GM19463 (cell line): ENCODE data around the gene RPGRIP1L.

ENCODE experiments used
- ATAC-seq: cut with Tn5 transposase; IDR thresholded peaks from one replicate; pipeline ENCODE4 v1.9.1; 2021; ENCODE audit warnings: mild to moderate bottlenecking, moderate library complexity; ENCODE audit not compliant: unreplicated experiment

RPGRIP1L gene

DNA sequence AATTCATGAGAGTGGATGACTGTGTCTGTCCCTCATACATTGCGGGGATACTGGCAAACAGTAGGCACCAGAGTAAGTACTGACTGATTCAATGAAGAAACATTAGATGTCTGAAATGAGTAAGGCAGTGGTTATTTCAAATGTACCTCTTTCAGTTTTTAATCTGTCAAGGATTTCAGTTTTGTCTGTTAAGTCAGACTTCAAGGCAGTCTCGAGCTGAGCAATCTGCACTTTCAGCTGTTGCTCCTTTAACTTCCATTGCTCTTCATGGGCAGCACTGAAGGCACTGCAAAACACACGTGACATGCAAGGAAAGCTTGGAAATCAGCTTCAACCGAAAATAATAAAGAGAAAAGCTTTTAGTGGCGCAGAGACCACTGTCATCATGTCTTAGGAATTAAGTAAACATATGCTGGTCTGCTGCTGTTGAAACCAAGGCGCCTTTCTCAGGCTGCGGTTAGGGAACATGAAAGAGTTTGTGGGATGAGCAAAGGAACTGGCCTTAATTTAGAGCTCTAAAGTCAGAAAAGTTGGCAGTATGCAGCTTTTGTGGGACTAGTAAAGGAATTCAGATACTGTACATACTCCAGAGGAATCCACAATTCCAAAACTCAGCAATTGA is 38.8 kb downstream of the RPGRIP1L start:
- ATAC-seq = no peak

GRCh38 chr16:53662072-53662471 is 41.6 kb downstream of the RPGRIP1L start:
- no peak for ATAC-seq

- no peak for ATAC-seq
Observed at GRCh38 chr16:53654946-53655345, 48.7 kb downstream of the RPGRIP1L start.

- no peak for ATAC-seq
Observed at GRCh38 chr16:53651357-53651756, 52.3 kb downstream of the RPGRIP1L start.

DNA sequence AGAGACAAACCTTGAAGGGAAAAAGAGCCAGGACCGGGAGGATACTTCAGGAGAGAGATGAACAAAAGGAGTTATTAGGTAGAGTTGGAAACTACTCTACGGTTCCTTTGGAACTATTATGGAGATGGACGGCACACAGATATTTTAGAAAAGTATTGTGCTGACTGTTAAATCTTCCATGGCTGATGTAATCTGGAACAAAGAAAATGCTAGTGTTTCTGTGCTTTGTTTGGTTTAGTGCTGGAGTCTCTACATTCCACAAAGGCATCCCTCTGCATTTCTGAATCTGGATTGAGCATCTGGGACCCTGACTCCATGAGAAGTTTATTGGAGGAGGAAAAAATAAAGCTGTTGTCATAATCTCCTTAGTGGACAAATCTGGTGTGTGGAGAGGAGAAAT is 57.2 kb downstream of the RPGRIP1L start:
- ATAC-seq = no peak

DNA sequence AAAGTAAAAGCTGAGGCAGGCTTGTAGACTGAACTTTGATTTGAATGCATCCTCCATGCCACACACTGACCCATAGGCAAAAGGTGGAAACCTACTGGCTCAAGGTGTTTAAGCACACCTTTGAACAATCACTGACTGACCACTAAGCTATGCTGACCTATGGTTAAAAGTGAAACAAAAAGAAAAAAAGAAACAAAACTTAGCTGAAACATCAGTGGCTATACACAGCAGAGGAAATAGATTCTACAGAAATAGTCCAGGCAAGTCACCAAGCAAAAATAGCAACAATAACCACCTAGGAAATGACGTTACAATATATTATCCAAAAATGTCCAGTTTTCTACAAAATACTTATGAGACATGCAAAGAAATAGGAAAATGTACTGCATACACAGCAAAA is 60.2 kb downstream of the RPGRIP1L start:
- no peak for ATAC-seq

DNA sequence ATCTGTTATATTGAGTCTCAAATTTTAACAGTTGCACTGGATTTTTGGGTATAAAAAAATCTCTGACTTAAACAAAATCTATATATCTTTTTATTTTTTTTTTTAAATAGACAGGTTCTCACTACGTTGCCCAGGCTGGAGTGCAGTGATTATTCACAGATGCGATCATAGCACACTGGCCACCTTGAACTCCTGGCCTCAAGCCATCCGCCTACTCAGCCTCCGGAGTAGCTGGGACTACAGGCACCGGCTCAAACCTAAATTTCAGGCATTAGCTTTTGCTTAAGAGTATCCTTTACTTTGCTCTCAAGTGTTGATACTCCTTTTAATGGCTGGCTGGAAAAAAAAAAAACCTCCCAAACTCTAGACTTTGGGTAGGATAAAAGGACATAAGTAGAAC is 61.6 kb downstream of the RPGRIP1L start:
- no peak for ATAC-seq

- ATAC-seq = no peak
Observed at GRCh38 chr16:53636978-53637377, 66.7 kb downstream of the RPGRIP1L start.

- ATAC-seq = no peak
Observed at GRCh38 chr16:53632526-53632925, 71.1 kb downstream of the RPGRIP1L start.

DNA sequence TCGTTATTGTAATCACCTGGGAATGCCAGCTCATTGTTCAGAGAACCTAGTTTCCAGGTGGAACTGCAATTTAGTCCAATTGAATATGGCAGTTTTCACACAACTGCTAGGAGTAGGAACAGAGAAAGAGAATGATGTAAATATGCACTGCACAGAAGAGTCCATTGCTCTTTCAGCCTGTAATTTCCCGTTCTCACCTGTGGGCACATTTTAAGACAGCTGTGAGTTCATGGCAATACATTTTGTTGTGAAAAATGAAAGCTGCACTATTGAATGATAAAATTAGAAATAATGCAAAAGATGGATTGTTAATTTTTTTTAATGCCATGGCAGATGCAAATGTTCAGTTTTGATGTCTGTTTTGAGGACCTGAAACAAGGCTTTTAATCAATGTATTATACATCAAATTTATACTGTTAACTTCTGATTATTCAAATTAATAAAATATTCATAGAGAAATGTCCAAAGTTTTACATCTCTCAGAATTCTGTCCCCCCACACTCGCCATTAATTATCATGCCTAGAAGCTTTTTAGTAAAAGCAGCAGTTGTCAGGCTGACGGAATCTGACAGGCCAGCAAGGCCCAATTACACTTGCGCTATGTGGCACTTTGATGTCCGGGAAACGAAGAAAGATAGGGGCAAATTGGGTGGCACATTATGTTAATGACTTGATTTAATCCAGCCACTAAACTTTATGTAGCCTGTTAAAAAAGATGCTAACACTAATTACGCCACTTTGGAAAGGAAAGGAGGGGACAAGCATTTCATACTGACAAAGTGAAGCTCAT is 72.2 kb downstream of the RPGRIP1L start:
- no peak for ATAC-seq

DNA sequence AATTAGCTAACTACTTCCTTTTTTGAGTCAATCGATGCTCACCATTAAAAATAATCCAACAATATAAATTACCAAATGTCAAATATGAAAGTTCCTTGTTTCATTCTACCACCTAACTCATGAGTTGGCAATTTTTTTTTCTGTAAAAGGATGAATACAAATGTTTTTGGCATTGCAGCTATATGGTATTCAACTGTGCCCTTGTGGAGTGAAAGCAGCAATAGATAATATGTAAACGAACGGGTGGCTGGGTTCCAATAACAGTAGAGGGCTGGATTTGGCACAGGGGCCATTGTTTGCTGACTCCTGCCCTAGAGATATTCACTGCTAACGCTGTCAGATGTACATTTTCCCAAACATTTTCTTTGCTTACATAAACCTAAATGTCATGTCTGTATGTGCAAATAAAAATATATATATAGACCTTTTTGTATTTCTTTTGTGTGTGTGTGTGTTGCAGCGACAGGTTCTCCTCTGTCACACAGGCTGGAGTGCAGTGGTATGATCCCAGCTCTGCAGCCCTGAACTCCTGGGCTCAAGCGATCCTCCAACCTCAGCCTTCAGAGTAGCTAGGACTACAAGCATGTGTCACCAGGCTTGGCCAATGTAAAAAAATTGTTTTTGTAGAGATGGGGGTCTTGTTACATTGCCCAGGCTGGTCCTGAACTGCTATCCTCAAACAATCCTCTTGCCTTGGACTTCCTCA is 73.9 kb downstream of the RPGRIP1L start:
- ATAC-seq = no peak

GRCh38 chr16:53629151-53629550 is 74.5 kb downstream of the RPGRIP1L start:
- ATAC-seq = no peak

DNA sequence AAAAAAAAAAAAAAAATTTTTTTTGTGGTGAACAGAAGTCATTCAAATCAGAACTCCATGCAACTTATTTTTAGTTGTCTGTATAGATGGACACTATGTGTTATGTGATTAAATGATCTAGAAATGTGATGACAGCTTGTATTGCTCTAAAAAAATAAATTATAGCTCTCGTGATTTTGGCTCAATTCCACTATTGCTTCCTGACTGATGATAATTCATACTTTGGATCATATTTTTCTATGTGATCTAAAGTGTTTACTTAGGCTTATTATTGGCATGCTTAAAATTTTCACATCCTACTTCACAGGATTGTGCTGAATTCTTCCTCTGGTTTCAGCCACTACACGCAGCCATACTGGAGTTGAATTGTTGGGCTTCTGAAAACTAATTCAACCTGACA is 76.8 kb downstream of the RPGRIP1L start:
- ATAC-seq = no peak

GRCh38 chr16:53626161-53626560 is 77.5 kb downstream of the RPGRIP1L start:
- ATAC-seq = no peak

DNA sequence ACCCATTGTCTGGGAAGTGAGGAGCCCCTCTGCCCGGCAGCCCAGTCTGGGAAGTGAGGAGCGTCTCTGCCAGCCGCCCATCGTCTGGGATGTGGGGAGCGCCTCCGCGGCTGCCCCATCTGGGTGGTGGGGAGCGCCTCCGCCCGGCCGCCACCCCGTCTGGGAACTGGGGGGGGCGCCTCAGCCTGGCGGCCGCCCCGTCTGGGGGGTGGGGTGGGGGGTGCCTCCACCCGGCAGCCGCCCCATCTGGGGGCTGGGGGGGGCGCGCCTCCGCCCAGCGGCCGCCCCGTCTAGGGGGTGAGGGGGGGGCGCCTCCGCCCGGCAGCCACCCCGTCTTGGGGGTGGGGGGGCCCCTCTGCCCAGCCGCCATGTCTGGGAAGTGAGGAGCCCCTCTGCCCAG is 78.4 kb downstream of the RPGRIP1L start:
- ATAC-seq = no peak

- no peak for ATAC-seq
Observed at GRCh38 chr16:53622315-53622714, 81.3 kb downstream of the RPGRIP1L start.

DNA sequence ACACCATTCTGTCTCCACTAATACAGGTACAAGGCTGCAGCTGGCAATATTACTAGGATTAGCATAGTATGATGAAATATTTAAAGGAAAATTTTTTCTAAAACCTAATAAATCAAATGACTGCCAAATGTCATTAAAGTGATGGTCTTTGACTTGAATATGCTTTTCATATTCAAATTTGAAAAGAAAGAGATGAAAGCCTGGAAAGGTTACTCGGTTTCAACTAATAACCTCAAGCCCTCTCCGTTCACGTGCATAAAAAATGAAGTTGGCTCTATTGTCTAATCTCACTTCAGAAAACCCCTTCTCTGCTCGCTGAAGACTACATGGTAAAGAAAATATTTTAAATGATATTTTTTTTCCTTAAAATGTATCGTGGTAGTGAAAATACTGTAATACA is 83.2 kb downstream of the RPGRIP1L start:
- ATAC-seq = no peak

GRCh38 chr16:53619235-53619634 is 84.4 kb downstream of the RPGRIP1L start:
- no peak for ATAC-seq

GRCh38 chr16:53614346-53614745 is 89.3 kb downstream of the RPGRIP1L start:
- no peak for ATAC-seq

DNA sequence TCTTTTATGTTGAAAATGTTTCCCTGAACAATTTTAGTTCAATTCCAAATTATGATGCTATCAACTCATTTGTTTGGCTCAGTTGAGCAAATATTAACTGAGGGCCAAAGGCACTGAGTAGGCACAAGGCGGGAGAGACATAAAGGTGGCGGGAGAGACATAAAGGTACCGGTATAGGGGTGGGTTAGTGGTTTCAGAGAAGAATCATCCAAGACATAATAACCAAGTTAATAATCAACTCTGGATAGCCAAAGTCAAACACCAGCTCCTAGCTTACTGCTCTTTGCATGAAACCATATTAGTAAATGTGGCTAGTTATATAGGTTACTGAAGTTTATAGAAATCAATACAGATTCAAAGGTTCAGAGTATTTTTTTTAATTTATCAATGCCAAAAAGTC is 91.7 kb downstream of the RPGRIP1L start:
- no peak for ATAC-seq

GRCh38 chr16:53611179-53611696 is 92.4 kb downstream of the RPGRIP1L start:
- no peak for ATAC-seq

GRCh38 chr16:53609536-53609935 is 94.1 kb downstream of the RPGRIP1L start:
- ATAC-seq = no peak
